Measurements from ENCODE around the gene KCNB1. TPM values are rescaled to one million over a fixed set of nuclear protein-coding genes. Genes with fewer than 3 reads are reported as not detected.

KCNB1 gene
- 10 to 100 TPM in 1 of 4 donors, 1 to 10 TPM in 3; 3.9 to 11.7 (median 6.7) TPM for total RNA-seq

DNA sequence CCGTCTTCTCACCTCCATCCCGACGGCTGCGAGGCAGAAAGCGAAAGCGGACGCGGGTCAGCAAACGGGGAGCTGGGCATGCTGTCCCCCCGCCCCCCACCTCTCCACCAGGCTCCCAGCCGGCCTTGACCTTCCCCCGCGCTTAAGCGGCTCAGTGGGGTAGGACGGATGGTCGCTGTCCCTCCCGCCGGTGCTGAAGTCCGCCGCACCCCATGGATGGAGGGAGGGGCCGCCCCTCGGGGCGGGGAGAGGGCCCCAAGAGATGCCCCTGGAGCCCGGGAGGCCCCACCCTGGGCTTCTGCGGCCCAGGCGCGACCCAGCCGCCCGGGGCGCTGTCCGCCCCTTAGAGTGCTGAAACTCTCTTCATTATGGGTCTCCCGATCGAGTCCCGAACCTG is at the start of gene KCNB1:
Gene KCNB1, minus strand, starts transcription at position 48 of the 397 bp plus-strand sequence. CDS start 188 bp downstream, outside the sequence.
- DNase-seq (ENCODE audit: low spot score in 2 of 2): peak; percentile 30 to 35
- peak within 1 kb of the TSS; percentile 7 to 55 (median 18) for H3K4me3 ChIP-seq
- no peaks in the 10 kb centered on the region for H3K36me3 ChIP-seq
- peaks cover 0 to 37% (median 8%) of the 10 kb centered on the region in 4 donors for H3K4me1 ChIP-seq
- H3K27me3 ChIP-seq: peaks cover 0 to 55% of the 10 kb centered on the region in 2 donors
- peak within 1 kb of the TSS in 1 of 4 donors; percentile 16 for H3K27ac ChIP-seq
- TF ChIP-seq POLR2A (IDR thresholded peaks at IDR 0.05) (no peak), EP300 (IDR thresholded peaks at IDR 0.05) (no peak)
- TF ChIP-seq, protein P1, sequence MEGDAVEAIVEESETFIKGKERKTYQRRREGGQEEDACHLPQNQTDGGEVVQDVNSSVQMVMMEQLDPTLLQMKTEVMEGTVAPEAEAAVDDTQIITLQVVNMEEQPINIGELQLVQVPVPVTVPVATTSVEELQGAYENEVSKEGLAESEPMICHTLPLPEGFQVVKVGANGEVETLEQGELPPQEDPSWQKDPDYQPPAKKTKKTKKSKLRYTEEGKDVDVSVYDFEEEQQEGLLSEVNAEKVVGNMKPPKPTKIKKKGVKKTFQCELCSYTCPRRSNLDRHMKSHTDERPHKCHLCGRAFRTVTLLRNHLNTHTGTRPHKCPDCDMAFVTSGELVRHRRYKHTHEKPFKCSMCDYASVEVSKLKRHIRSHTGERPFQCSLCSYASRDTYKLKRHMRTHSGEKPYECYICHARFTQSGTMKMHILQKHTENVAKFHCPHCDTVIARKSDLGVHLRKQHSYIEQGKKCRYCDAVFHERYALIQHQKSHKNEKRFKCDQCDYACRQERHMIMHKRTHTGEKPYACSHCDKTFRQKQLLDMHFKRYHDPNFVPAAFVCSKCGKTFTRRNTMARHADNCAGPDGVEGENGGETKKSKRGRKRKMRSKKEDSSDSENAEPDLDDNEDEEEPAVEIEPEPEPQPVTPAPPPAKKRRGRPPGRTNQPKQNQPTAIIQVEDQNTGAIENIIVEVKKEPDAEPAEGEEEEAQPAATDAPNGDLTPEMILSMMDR (IDR thresholded peaks at IDR 0.05): peak in 2 of 5 experiments; percentile 25 to 32
- H3K9me3 ChIP-seq: no peaks in the 10 kb centered on the region
- 1 to 4% methylated on average over 15 to 31 of the region's 34 CpGs for WGBS, 2 donors

DNA sequence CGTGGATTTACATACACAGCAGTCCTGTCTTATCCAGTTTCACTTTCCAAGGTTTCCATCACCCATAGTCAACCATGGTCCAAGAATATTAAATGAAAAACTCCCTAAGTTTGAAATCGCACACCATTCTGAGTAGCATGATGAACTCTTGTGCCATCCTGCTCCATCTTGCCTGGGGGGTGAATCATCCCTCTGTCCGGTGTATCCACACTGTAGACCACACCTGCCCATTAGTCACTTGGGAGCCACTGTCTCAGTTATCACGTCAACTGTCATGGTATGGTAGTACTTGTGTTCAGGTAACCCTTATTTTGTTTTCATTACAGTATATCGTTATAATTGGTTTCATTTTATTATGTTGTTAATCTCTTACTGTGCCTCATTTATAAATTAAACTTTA is 47.0 kb upstream of the KCNB1 start:
- Histone ChIP-seq H3K9me3 (no peaks in the 10 kb centered on the region), H3K27me3 (no peaks in the 10 kb centered on the region), H3K27ac (no peak overlapping the region), H3K4me3 (no peak overlapping the region), H3K36me3 (peaks cover 0 to 6% (median 0%) of the 10 kb centered on the region in 3 donors), H3K4me1 (no peaks in the 10 kb centered on the region)
- TF ChIP-seq EP300 (IDR thresholded peaks at IDR 0.05): no peak
- TF ChIP-seq, protein P1 (IDR thresholded peaks at IDR 0.05): no peak
- no peak for TF ChIP-seq POLR2A (IDR thresholded peaks at IDR 0.05)
- DNase-seq (ENCODE audit: low spot score in 2 of 2): no peak
- 87 to 90% methylated on average over 5 of the region's 5 CpGs for WGBS, 2 donors

DNA sequence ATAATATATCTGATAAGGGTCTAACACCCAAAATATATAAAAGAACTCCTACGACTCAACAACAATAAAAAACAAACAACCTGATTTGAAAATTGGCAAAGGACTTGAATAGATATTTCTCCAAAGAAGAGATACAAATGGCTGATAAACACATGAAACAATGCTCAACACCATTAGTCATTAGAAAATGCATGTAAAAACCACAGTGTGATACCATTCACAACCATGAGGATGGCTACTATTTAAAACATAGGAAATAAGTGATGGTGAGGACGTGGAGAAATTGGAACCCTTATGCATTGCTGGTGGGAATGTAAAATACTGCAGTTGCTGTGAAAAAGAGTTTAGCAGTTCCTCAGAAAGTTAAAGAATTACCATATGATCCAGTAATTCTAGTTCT is 44.1 kb upstream of the KCNB1 start:
- no peak overlapping the region for H3K27ac ChIP-seq
- WGBS, 2 donors: 80 to 90% methylated on average over 2 of the region's 2 CpGs

DNA sequence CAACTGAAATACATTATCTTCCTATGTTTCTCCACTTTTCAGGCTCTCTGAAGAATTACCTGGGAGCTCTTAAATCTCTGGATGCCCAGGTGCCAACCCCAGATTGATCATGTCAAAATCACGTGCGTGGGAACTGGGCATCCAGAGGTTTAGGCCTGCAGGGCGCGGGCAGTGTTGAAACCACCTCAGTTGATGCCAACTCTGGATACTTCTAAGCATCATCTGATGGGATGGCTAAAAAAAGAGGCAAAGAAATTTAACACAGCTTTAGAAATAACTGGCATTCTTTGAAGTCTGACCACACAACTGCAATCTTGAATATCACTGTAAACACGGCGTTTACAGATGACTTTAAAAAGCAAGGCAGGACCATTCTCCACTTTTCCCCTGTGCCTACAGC is 43.6 kb upstream of the KCNB1 start:
- no peaks in the 10 kb centered on the region for H3K4me1 ChIP-seq
- H3K36me3 ChIP-seq: peaks cover 0 to 11% (median 0%) of the 10 kb centered on the region in 3 donors
- TF ChIP-seq POLR2A (IDR thresholded peaks at IDR 0.05) (no peak), EP300 (IDR thresholded peaks at IDR 0.05) (no peak)
- TF ChIP-seq, protein P1 (IDR thresholded peaks at IDR 0.05): no peak
- WGBS, 2 donors: 85 to 92% methylated on average over 6 of the region's 6 CpGs
- no peak overlapping the region for H3K4me3 ChIP-seq
- no peaks in the 10 kb centered on the region for H3K27me3 ChIP-seq
- H3K9me3 ChIP-seq: no peaks in the 10 kb centered on the region
- no peak for DNase-seq (ENCODE audit: low spot score in 2 of 2)
- H3K27ac ChIP-seq: no peak overlapping the region

More for the DNA sequence above, 44.1 kb upstream of the KCNB1 start:
- Histone ChIP-seq H3K9me3 (no peaks in the 10 kb centered on the region), H3K4me3 (no peak overlapping the region), H3K4me1 (no peaks in the 10 kb centered on the region), H3K36me3 (peaks cover 0 to 11% (median 0%) of the 10 kb centered on the region in 3 donors), H3K27me3 (no peaks in the 10 kb centered on the region)
- TF ChIP-seq EP300 (IDR thresholded peaks at IDR 0.05) (no peak), POLR2A (IDR thresholded peaks at IDR 0.05) (no peak)
- no peak for DNase-seq (ENCODE audit: low spot score in 2 of 2)

DNA sequence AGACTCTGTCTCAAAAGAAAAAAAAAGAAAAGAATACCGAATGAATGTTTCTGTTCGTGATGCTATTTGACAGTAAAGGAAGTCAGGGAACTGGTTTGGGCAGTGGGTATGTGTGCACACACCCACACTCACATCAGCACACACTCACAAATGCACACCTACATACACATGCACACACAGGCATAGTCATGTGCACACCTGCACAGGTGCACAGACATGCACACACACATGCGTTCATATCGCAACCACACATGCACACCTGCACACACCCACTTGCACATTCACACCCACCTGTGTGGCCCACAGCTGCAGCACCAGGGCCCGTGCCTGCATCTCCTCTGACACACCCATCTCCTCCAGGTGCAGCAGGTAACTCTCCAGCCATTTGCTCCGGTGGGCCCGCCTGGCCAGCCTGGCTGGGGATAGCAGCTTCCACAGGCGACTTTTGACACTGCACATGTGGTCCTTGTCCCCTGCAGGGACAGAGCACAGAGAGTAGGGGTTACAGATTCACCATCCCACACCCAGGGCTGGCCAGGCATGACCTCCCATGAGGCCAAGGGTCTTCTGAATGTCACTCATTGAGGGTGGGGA is 41.4 kb upstream of the KCNB1 start:
- Histone ChIP-seq H3K4me3 (no peak overlapping the region), H3K36me3 (peaks cover 0 to 11% (median 0%) of the 10 kb centered on the region in 3 donors), H3K27me3 (no peaks in the 10 kb centered on the region), H3K27ac (no peak overlapping the region), H3K4me1 (no peaks in the 10 kb centered on the region), H3K9me3 (no peaks in the 10 kb centered on the region)
- TF ChIP-seq, protein P1 (IDR thresholded peaks at IDR 0.05): no peak
- TF ChIP-seq EP300 (IDR thresholded peaks at IDR 0.05): no peak
- no peak for TF ChIP-seq POLR2A (IDR thresholded peaks at IDR 0.05)
- no peak for DNase-seq (ENCODE audit: low spot score in 2 of 2)
- WGBS, 2 donors: 89 to 90% methylated on average over 4 to 8 of the region's 8 CpGs

Data from tibial nerve (tissue), 4 donors.